Upper lobe of right lung (tissue), 1 donor: ENCODE measurements around the gene TJP1. TPM values are rescaled to one million over a fixed set of nuclear protein-coding genes. Genes with fewer than 3 reads are reported as not detected.
"Not testable (repeated sequence)": the region's sequence is repeated elsewhere in the genome, so short reads cannot be mapped to it uniquely, and the experiment has no call there.

ENCODE experiments used
- ATAC-seq: fragments of 200-7000 bp; cut with Tn5 transposase; one replicate; pipeline ENCODE4 v1.9.1; 2020; ENCODE audit warnings: mild to moderate bottlenecking, moderate library complexity
- DNase-seq: peaks from one replicate; pipeline ENCODE4 v3.0.0-alpha.2; 2020
- H3K27ac ChIP-seq: fragments of 200-600 bp; one replicate; pipeline ENCODE4 v1.8.0; 2022
- H3K27me3 ChIP-seq: fragments of 200-600 bp; one replicate; pipeline ENCODE4 v1.8.0; 2022; ENCODE audit warnings: mild to moderate bottlenecking
- H3K36me3 ChIP-seq: fragments of 200-600 bp; one replicate; pipeline ENCODE4 v1.8.0; 2022
- H3K4me1 ChIP-seq: fragments of 200-600 bp; one replicate; pipeline ENCODE4 v1.8.0; 2022
- H3K4me3 ChIP-seq: fragments of 200-600 bp; one replicate; pipeline ENCODE4 v1.8.0; 2022; ENCODE audit warnings: mild to moderate bottlenecking
- H3K9me3 ChIP-seq: fragments of 200-600 bp; one replicate; pipeline ENCODE4 v1.8.0; 2022
- intact Hi-C: fragments of 100-400 bp; cut with DNase I; formaldehyde crosslinking; loops from one replicate; pipeline ENCODE4 v1.11.0; 2022
- total RNA-seq: library from RNA; stranded (reverse); fragmentation: NEBNext Ultra II Directional; extraction: Animal tissue kit (Norgen Biotek cat#: 25700); gene quantifications from one replicate; pipeline ENCODE4 v1.2.1, GENCODE V29; 2021
- TF ChIP-seq, protein P1 (sequence below): fragments of 200-600 bp; IDR thresholded peaks from one replicate; pipeline ENCODE4 v1.8.0; 2022; ENCODE audit warnings: antibody characterized with exemption
- donor health status: DM: no; HTN: yes; CAD: no; lungs with severe emphysema.

TJP1 gene
- total RNA-seq, 1 donor from 2014 or later, result 147 TPM

DNA sequence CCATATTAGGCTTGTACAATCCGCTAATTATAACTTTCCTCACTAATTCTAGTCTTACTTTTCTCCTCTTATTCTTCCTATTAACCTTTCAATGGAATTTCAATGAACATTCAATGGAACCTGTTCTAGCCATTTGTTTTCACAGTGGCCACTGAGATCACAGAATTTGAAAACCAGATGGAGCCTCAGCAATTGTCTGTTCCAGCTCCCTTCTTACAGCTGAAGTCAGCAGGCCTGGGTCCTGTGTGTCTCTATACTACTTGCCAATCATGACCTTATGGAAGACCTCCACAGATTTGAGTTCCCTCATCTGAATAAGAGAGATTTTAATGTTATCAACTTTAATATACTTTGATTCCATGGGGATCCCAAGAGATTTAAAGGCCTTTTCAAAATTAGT is 36.6 kb downstream of the TJP1 start:
- intact Hi-C loops, result no loop called here
- no peaks in the 10 kb centered on the region for H3K9me3 ChIP-seq
- H3K36me3 ChIP-seq, result no peaks in the 10 kb centered on the region
- no peak for DNase-seq
- no peak overlapping the region for H3K27ac ChIP-seq
- no peaks in the 10 kb centered on the region for H3K27me3 ChIP-seq
- ATAC-seq, result no peak
- no peak overlapping the region for H3K4me3 ChIP-seq
- H3K4me1 ChIP-seq, result no peaks in the 10 kb centered on the region
- TF ChIP-seq, protein P1, sequence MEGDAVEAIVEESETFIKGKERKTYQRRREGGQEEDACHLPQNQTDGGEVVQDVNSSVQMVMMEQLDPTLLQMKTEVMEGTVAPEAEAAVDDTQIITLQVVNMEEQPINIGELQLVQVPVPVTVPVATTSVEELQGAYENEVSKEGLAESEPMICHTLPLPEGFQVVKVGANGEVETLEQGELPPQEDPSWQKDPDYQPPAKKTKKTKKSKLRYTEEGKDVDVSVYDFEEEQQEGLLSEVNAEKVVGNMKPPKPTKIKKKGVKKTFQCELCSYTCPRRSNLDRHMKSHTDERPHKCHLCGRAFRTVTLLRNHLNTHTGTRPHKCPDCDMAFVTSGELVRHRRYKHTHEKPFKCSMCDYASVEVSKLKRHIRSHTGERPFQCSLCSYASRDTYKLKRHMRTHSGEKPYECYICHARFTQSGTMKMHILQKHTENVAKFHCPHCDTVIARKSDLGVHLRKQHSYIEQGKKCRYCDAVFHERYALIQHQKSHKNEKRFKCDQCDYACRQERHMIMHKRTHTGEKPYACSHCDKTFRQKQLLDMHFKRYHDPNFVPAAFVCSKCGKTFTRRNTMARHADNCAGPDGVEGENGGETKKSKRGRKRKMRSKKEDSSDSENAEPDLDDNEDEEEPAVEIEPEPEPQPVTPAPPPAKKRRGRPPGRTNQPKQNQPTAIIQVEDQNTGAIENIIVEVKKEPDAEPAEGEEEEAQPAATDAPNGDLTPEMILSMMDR, result no peak

DNA sequence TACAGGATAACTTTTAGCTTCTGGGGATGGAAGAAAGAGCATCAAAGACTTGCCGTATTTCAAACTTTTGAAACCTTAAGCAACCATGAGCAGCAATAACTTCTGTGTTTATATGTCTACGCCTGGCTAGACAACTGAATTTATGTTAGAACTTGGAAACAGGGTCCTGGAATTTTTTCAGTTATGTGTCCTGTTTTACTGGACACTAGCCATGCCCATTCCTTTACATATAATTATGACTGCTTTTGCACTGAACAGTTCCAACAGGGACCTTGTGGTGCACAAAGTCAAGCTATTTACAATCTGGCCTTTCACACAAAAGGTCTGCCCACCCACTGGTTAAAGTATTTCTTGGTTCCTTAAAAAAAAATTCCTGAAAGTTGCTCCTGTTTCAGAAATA is 37.1 kb downstream of the TJP1 start:
- no peaks in the 10 kb centered on the region for H3K4me1 ChIP-seq
- intact Hi-C loops, result no loop called here

DNA sequence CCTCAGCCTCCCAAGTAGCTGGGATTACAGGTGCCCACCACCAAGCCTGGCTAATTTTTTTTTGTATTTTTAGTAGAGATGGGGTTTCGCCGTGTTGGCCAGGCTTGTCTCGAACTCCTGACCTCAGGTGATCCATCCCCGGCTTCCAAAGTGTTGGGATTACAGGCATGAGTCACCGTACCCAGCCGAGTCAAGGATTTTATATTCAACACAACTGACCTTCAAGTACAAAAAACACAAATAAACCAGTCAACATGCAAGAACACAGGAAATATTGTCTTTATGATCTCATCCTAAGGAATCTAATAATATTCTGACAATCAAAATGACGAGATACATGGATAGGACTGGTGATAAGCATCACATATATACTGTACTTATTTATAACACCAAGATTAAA is 37.9 kb downstream of the TJP1 start:
- intact Hi-C loops, result no loop called here
- DNase-seq (no peak), ATAC-seq (no peak)
- Histone ChIP-seq H3K27me3 (no peaks in the 10 kb centered on the region), H3K9me3 (no peaks in the 10 kb centered on the region), H3K4me1 (no peaks in the 10 kb centered on the region), H3K36me3 (no peaks in the 10 kb centered on the region), H3K27ac (no peak overlapping the region), H3K4me3 (no peak overlapping the region)
- TF ChIP-seq, protein P1, result no peak

More for the DNA sequence above, 37.1 kb downstream of the TJP1 start:
- Histone ChIP-seq H3K27ac (no peak overlapping the region), H3K4me3 (no peak overlapping the region), H3K27me3 (no peaks in the 10 kb centered on the region), H3K9me3 (no peaks in the 10 kb centered on the region), H3K36me3 (no peaks in the 10 kb centered on the region)
- TF ChIP-seq, protein P1, result no peak
- DNase-seq, result no peak
- no peak for ATAC-seq

DNA sequence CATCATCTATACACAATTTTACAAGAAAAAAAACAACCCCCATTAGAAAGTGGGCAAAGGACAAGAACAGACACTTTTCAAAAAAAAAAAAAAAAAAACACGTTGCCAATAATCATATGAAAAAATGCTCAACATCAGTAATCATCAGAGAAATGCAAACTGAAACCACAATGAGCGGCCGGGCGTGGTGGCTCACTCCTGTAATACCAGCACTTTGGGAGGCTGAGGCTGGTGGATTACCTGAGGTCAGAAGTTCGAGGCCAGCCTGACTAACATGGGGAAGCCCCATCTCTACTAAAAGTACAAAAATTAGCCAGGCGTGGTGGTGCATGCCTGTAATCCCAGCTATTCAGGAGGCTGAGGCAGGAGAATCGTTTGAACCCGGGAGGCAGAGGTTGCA is 39.5 kb downstream of the TJP1 start:
- H3K27ac ChIP-seq, H3K9me3 ChIP-seq, H3K27me3 ChIP-seq, DNase-seq, H3K4me1 ChIP-seq, intact Hi-C loops, ATAC-seq, H3K36me3 ChIP-seq, H3K4me3 ChIP-seq: not testable (repeated sequence)

DNA sequence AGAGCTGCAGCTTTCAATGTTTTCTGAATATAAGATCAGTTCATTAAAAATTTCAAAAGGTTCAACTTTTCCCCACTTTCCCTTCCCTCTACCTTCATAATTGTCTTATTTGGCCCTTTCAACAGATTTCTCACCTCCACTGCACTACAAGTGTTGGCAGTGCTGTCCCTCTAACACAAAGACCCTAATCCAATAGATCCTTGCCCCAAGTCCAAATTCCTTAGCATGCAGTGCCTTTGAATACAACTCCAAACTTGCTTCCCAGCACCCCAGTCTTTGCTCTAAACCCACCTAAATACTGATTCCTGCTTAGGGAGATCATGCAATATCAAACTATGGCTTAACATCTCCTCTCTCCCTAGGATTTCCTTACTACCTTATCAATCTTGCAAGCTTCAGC is 43.9 kb downstream of the TJP1 start:
- no peaks in the 10 kb centered on the region for H3K9me3 ChIP-seq
- H3K27ac ChIP-seq, result no peak overlapping the region
- intact Hi-C loops, result no loop called here
- ATAC-seq (no peak), DNase-seq (no peak)
- TF ChIP-seq, protein P1, result no peak
- H3K27me3 ChIP-seq, result no peaks in the 10 kb centered on the region
- H3K4me1 ChIP-seq, result peaks cover 6% of the 10 kb centered on the region
- no peaks in the 10 kb centered on the region for H3K36me3 ChIP-seq
- H3K4me3 ChIP-seq, result no peak overlapping the region

DNA sequence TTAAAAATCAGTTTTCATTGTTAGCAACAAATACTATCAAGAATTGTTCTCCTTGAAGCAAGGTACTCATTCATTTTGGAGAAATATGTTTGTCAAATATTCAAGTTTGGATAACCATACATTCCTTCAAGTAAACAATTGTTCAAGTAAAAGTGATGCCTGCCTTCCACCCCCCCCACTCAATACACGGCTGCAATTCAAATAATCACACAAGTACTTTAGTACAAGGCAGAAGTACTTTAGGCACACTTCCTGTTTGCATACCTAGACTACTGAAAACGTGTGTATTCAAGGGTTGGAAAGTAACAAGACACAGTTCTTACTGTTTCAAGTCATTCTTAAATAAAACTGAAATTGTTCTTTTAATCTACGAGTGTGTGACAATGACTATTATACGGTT is 45.4 kb downstream of the TJP1 start:
- no peak overlapping the region for H3K27ac ChIP-seq
- no peak for DNase-seq
- H3K9me3 ChIP-seq, result no peaks in the 10 kb centered on the region
- peak; percentile 78 for ATAC-seq
- TF ChIP-seq, protein P1, result no peak
- H3K36me3 ChIP-seq, result peaks cover 6% of the 10 kb centered on the region
- H3K4me1 ChIP-seq, result peaks cover 6% of the 10 kb centered on the region
- no peaks in the 10 kb centered on the region for H3K27me3 ChIP-seq
- no peak overlapping the region for H3K4me3 ChIP-seq
- intact Hi-C loops, result no loop called here
